ENCODE measurements around the gene FAM151A.

The FAM151A gene

DNA sequence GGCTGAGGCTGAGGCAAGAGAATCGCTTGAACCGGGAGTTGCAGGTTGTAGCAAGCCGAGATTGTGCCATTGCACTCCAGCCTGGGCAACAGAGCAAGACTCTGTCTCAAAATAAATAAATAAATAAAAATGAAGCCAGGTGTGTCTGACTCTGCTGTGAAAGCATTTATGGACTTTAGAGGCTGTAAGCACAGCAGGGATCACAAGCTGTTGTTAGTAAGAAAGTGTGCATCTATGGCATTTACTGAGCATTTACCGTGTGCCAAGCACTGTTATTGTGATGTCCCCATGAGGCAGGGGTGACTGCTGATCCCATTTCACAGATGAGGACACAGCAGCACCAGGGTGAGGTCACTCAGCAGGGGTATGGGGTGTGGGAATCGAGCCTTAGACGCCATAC is 20.1 kb downstream of the FAM151A start:
- Histone ChIP-seq H3K4me3 (ENCODE audit: insufficient read depth, low read length, poor library complexity, severe bottlenecking) (no peak overlapping the region), H3K79me2 (ENCODE audit: insufficient read depth, low read length) (no peaks in the 10 kb centered on the region), H3K27me3 (ENCODE audit: low read length) (no peaks in the 10 kb centered on the region), H3K9me3 (ENCODE audit: insufficient read depth, low read length) (no peaks in the 10 kb centered on the region), H3K36me3 (ENCODE audit: low read length) (no peaks in the 10 kb centered on the region), H2AFZ (ENCODE audit: low read depth, low read length, severe bottlenecking) (no peak overlapping the region), H3K4me2 (ENCODE audit: low read depth, low read length, poor library complexity, severe bottlenecking) (no peak overlapping the region), H3K9ac (ENCODE audit: low read length) (no peak overlapping the region), H3F3A (ENCODE audit: insufficient read depth) (no peaks in the 10 kb centered on the region), H3K27ac (ENCODE audit: low read depth, low read length) (no peak overlapping the region), H4K20me1 (ENCODE audit: low read depth, low read length) (no peaks in the 10 kb centered on the region), H3K9me2 (replicated peaks; ENCODE audit: insufficient read depth, low read length) (no peaks in the 10 kb centered on the region)
- TF ChIP-seq EZH2phosphoT487 (conservative IDR thresholded peaks at IDR 0.05; ENCODE audit: low read length), result no peak
- TF ChIP-seq, protein P1, sequence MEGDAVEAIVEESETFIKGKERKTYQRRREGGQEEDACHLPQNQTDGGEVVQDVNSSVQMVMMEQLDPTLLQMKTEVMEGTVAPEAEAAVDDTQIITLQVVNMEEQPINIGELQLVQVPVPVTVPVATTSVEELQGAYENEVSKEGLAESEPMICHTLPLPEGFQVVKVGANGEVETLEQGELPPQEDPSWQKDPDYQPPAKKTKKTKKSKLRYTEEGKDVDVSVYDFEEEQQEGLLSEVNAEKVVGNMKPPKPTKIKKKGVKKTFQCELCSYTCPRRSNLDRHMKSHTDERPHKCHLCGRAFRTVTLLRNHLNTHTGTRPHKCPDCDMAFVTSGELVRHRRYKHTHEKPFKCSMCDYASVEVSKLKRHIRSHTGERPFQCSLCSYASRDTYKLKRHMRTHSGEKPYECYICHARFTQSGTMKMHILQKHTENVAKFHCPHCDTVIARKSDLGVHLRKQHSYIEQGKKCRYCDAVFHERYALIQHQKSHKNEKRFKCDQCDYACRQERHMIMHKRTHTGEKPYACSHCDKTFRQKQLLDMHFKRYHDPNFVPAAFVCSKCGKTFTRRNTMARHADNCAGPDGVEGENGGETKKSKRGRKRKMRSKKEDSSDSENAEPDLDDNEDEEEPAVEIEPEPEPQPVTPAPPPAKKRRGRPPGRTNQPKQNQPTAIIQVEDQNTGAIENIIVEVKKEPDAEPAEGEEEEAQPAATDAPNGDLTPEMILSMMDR (IDR thresholded peaks at IDR 0.05; ENCODE audit: insufficient read depth, low read length, poor library complexity, severe bottlenecking), result no peak

DNA sequence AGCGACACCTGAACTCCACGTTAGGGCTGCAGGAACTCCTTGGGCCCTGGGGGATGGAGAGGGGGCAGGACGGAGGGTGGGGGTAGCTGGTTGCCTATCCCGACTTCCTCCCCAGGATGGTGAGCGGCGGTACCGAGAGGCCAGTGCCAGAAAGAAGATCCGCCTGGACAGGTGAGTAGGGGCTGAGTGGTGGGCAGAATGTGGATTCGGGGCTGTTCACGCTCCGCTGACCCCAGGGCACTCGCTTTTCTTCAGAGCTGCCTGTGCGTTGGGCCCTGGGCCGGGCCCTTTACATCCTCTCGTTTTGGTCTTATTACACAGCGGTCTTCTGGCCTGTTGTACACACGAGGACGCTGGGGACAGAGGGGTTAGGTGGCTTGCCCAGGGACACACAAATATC is 20.8 kb downstream of the FAM151A start:
- Histone ChIP-seq H3K27ac (ENCODE audit: low read depth, low read length) (no peak overlapping the region), H3K27me3 (ENCODE audit: low read length) (no peaks in the 10 kb centered on the region), H2AFZ (ENCODE audit: low read depth, low read length, severe bottlenecking) (no peak overlapping the region), H3K4me3 (ENCODE audit: insufficient read depth, low read length, poor library complexity, severe bottlenecking) (no peak overlapping the region), H3F3A (ENCODE audit: insufficient read depth) (no peaks in the 10 kb centered on the region), H3K36me3 (ENCODE audit: low read length) (no peaks in the 10 kb centered on the region), H3K4me2 (ENCODE audit: low read depth, low read length, poor library complexity, severe bottlenecking) (no peak overlapping the region), H4K20me1 (ENCODE audit: low read depth, low read length) (no peaks in the 10 kb centered on the region), H3K9me3 (ENCODE audit: insufficient read depth, low read length) (no peaks in the 10 kb centered on the region), H3K9me2 (replicated peaks; ENCODE audit: insufficient read depth, low read length) (no peaks in the 10 kb centered on the region), H3K9ac (ENCODE audit: low read length) (no peak overlapping the region), H3K79me2 (ENCODE audit: insufficient read depth, low read length) (no peaks in the 10 kb centered on the region)
- no peak for TF ChIP-seq EZH2phosphoT487 (conservative IDR thresholded peaks at IDR 0.05; ENCODE audit: low read length)
- TF ChIP-seq, protein P1 (IDR thresholded peaks at IDR 0.05; ENCODE audit: insufficient read depth, low read length, poor library complexity, severe bottlenecking), result no peak

DNA sequence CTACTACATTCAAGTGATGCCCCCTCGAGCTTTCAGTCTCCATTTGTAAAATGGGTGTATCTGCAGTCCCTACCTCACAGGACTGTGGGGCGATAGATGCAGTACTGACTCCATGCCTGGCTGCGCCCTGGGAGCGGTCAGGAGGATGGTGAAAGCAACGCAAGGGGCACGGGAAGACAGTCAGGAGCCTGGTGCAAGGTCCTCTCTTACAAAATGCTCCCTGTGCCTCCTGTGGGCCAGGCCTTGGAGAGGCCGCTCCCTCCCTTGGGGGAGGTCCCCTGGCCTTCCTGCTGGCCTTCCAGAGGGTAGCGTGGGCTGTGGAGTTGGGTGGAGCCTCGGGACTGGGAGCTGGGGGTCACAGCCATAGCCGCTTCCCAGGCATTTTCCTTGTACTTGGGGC is 21.6 kb downstream of the FAM151A start:
- H3K4me2 ChIP-seq (ENCODE audit: low read depth, low read length, poor library complexity, severe bottlenecking), result no peak overlapping the region
- no peaks in the 10 kb centered on the region for H3K9me2 ChIP-seq (replicated peaks; ENCODE audit: insufficient read depth, low read length)
- TF ChIP-seq, protein P1 (IDR thresholded peaks at IDR 0.05; ENCODE audit: insufficient read depth, low read length, poor library complexity, severe bottlenecking), result no peak
- TF ChIP-seq EZH2phosphoT487 (conservative IDR thresholded peaks at IDR 0.05; ENCODE audit: low read length), result no peak
- no peak overlapping the region for H3K27ac ChIP-seq (ENCODE audit: low read depth, low read length)
- H3K9ac ChIP-seq (ENCODE audit: low read length), result no peak overlapping the region
- no peaks in the 10 kb centered on the region for H3K36me3 ChIP-seq (ENCODE audit: low read length)
- no peaks in the 10 kb centered on the region for H3F3A ChIP-seq (ENCODE audit: insufficient read depth)
- H2AFZ ChIP-seq (ENCODE audit: low read depth, low read length, severe bottlenecking), result no peak overlapping the region
- no peaks in the 10 kb centered on the region for H4K20me1 ChIP-seq (ENCODE audit: low read depth, low read length)
- no peaks in the 10 kb centered on the region for H3K27me3 ChIP-seq (ENCODE audit: low read length)
- H3K4me3 ChIP-seq (ENCODE audit: insufficient read depth, low read length, poor library complexity, severe bottlenecking), result no peak overlapping the region
- no peaks in the 10 kb centered on the region for H3K9me3 ChIP-seq (ENCODE audit: insufficient read depth, low read length)
- no peaks in the 10 kb centered on the region for H3K79me2 ChIP-seq (ENCODE audit: insufficient read depth, low read length)
